Mesenchymal stem cell (in vitro differentiated cells and primary cell): ENCODE measurements around the gene LENG8. TPM values are rescaled to one million over a fixed set of nuclear protein-coding genes. Genes with fewer than 3 reads are reported as not detected.

Source experiments
- DNase-seq: peaks from one replicate; pipeline ENCODE4 v3.0.0-alpha.2; 2013
- H2AFZ ChIP-seq: one replicate; pipeline ENCODE4 v1.6.1; 2013; ENCODE audit warnings: low read depth, mild to moderate bottlenecking, control low read depth, inconsistent platforms, low read length, moderate library complexity
- H2AK5ac ChIP-seq: 2 replicates; pipeline ENCODE4 v1.6.1; 2013; ENCODE audit warnings: low read length, moderate library complexity, mild to moderate bottlenecking, inconsistent platforms; ENCODE audit not compliant: severe bottlenecking
- H2BK120ac ChIP-seq: one replicate; pipeline ENCODE4 v1.6.1; 2013; ENCODE audit warnings: low read depth, mild to moderate bottlenecking, inconsistent platforms, low read length, moderate library complexity
- H2BK12ac ChIP-seq, 2 experiments: one replicate each; pipeline ENCODE4 v1.6.1; 2013; ENCODE audit warnings: inconsistent platforms in 2 of 2, low read length in 2 of 2, mild to moderate bottlenecking in 2 of 2, moderate library complexity in 2 of 2, control low read depth in 1 of 2
- H2BK15ac ChIP-seq: one replicate; pipeline ENCODE4 v1.6.1; 2013; ENCODE audit warnings: mild to moderate bottlenecking, low read depth, inconsistent platforms; ENCODE audit not compliant: poor library complexity, severe bottlenecking
- H2BK5ac ChIP-seq: 2 replicates; pipeline ENCODE4 v1.6.1; 2013; ENCODE audit warnings: low read depth, mild to moderate bottlenecking, low read length, control low read depth, inconsistent platforms; ENCODE audit not compliant: poor library complexity, severe bottlenecking
- H3K14ac ChIP-seq, 2 experiments: one replicate each; pipeline ENCODE4 v1.6.1; 2013; ENCODE audit warnings: inconsistent platforms in 2 of 2, low read length in 2 of 2, control low read depth in 1 of 2, mild to moderate bottlenecking in 1 of 2, moderate library complexity in 1 of 2
- H3K18ac ChIP-seq, 2 experiments: one replicate each; pipeline ENCODE4 v1.6.1; 2013; ENCODE audit warnings: inconsistent platforms in 2 of 2, low read length in 2 of 2, control low read depth in 1 of 2, low read depth in 1 of 2, mild to moderate bottlenecking in 1 of 2
- H3K23ac ChIP-seq, 2 experiments: one replicate each; pipeline ENCODE4 v1.6.1; 2013; ENCODE audit warnings: inconsistent platforms in 2 of 2, low read length in 2 of 2, mild to moderate bottlenecking in 2 of 2, moderate library complexity in 2 of 2, control low read depth in 1 of 2
- H3K27ac ChIP-seq: 2 replicates; pipeline ENCODE4 v1.5.1; 2013; ENCODE audit warnings: mild to moderate bottlenecking, moderate library complexity, low read length, control low read depth, inconsistent platforms; ENCODE audit not compliant: poor library complexity, severe bottlenecking
- H3K27me3 ChIP-seq, 2 experiments: 2 replicates each; pipeline versions ENCODE4 v1.6.1 to v1.7.0; 2013; ENCODE audit warnings: low read length in 2 of 2, mild to moderate bottlenecking in 2 of 2, moderate library complexity in 2 of 2, control low read depth in 1 of 2, inconsistent platforms in 1 of 2; ENCODE audit not compliant: control insufficient read depth in 1 of 2, insufficient read depth in 1 of 2
- H3K36me3 ChIP-seq, 2 experiments: 2 replicates each; pipeline versions ENCODE4 v1.6.1 to v1.7.0; 2013; ENCODE audit warnings: low read length in 2 of 2, control low read depth in 1 of 2, inconsistent platforms in 1 of 2, low read depth in 1 of 2, mild to moderate bottlenecking in 1 of 2; ENCODE audit not compliant: insufficient read depth in 2 of 2, control insufficient read depth in 1 of 2
- H3K4ac ChIP-seq, 2 experiments: one replicate each; pipeline ENCODE4 v1.6.1; 2013; ENCODE audit warnings: inconsistent platforms in 2 of 2, low read length in 2 of 2, mild to moderate bottlenecking in 2 of 2, moderate library complexity in 2 of 2, control low read depth in 1 of 2, low read depth in 1 of 2
- H3K4me1 ChIP-seq: 2 replicates; pipeline ENCODE4 v1.6.1; 2013; ENCODE audit warnings: low read depth, low read length, control low read depth; ENCODE audit not compliant: control insufficient read depth, insufficient read depth
- H3K4me2 ChIP-seq: 2 replicates; pipeline ENCODE4 v1.6.1; 2013; ENCODE audit warnings: low read length, mild to moderate bottlenecking, inconsistent platforms; ENCODE audit not compliant: poor library complexity, severe bottlenecking
- H3K4me3 ChIP-seq, 2 experiments: 2 replicates each; pipeline versions ENCODE4 v1.5.1 to v1.7.0; 2013; ENCODE audit warnings: low read length in 2 of 2, mild to moderate bottlenecking in 2 of 2, control low read depth in 1 of 2, low read depth in 1 of 2; ENCODE audit not compliant: insufficient read depth in 1 of 2
- H3K79me1 ChIP-seq: replicated peaks from 2 replicates; pipeline ENCODE4 v1.6.1; 2013; ENCODE audit warnings: mild to moderate bottlenecking, control low read depth, low read length, inconsistent platforms; ENCODE audit not compliant: poor library complexity, severe bottlenecking
- H3K9ac ChIP-seq: 2 replicates; pipeline ENCODE4 v1.7.0; 2013; ENCODE audit warnings: mild to moderate bottlenecking, low read length, moderate library complexity
- H3K9me3 ChIP-seq: 2 replicates; pipeline ENCODE4 v1.7.0; 2013; ENCODE audit warnings: mild to moderate bottlenecking, low read length; ENCODE audit not compliant: control insufficient read depth
- H4K8ac ChIP-seq: one replicate; pipeline ENCODE4 v1.6.1; 2013; ENCODE audit warnings: inconsistent platforms, mild to moderate bottlenecking, low read length, moderate library complexity
- H4K91ac ChIP-seq: one replicate; pipeline ENCODE4 v1.6.1; 2013; ENCODE audit warnings: mild to moderate bottlenecking, low read length, inconsistent platforms
- WGBS: methylation state at CpG from one replicate; pipeline ENCODE4 v1.1.7; 2013; ENCODE audit warnings: mixed read lengths; 5-methylcytosine and 5-hydroxymethylcytosine counted together
- polyA plus RNA-seq, 2 experiments: library from polyadenylated mRNA; stranded (reverse); fragments of 200-250 nt; gene quantifications; one replicate each; pipeline ENCODE4 v1.2.3, GENCODE V29; 2013

LENG8 gene
- 130 TPM for polyA plus RNA-seq (2013, experiment 1 of 2)
- polyA plus RNA-seq (2013, experiment 2 of 2), result 111 TPM

DNA sequence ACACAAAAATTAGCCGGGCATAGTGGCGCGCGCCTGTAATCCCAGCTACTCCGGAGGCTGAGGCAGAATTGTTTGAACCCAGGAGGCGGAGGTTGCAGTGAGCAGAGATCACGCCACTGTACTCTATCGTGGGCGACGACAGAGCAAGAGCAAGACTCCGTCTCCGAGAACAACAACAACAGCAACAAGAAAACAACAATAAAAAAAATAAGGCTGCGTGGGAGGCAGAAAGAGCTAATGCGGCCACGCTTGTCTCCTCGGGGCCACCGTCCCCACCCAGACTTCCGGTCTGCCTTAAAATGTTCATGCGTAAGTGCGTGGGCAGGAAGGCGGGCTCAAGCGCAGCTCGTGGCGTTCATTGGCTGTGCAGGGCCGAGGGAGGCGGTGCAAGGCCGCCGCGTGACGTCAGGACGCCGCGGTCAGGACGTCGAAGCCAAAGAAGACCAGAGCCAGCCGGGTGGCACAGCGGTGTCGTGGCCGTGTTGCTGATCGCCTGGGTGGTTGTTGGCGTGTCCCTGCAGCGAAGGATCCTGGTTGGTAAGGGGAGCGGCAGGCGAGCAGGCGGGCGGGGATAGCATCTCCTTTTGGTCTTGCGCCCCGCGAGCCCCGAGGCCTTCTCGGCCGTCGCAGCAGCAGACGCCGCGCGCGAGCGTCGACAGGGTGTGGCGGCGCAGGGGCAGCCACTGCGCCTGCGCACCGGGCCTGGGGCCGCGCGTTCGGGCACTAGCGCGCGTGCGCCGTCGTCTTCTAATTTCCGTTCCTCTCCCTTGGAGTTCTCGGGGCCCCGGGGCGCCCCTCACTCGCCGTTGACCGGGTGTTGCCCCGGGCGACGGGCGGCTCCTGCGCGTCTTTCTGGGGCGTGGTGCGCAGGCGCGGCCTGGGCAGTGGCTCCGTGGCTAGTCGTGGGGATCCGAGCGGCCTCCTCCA is at the start of gene LENG8:
LENG8 (plus strand) TSS at position 426 of the 927 bp plus-strand sequence. CDS start 2,146 bp downstream, outside the sequence.
- Histone ChIP-seq H2BK5ac (peak within 1 kb of the TSS; percentile 94), H2BK12ac (peak within 1 kb of the TSS; percentile 42 to 91), H2BK15ac (peak within 1 kb of the TSS; percentile 91), H2AK5ac (peak within 1 kb of the TSS; percentile 58), H3K36me3 (peaks cover 30 to 51% of the 10 kb centered on the region in 2 experiments), H2AFZ (peak within 1 kb of the TSS; percentile 60), H3K14ac (peak within 1 kb of the TSS in 1 of 2 experiments; percentile 100), H3K18ac (peak within 1 kb of the TSS; percentile 99 to 100), H3K4me2 (peak within 1 kb of the TSS; percentile 72), H3K79me1 (peaks cover 11% of the 10 kb centered on the region), H3K9me3 (no peaks in the 10 kb centered on the region), H4K8ac (peak within 1 kb of the TSS; percentile 99), H3K27me3 (no peaks in the 10 kb centered on the region), H3K9ac (peak within 1 kb of the TSS; percentile 100), H3K23ac (peak within 1 kb of the TSS in 1 of 2 experiments; percentile 94), H3K27ac (peak within 1 kb of the TSS; percentile 97), H3K4me3 (peak within 1 kb of the TSS; percentile 96 to 97), H2BK120ac (peak within 1 kb of the TSS; percentile 93), H4K91ac (peak within 1 kb of the TSS; percentile 100), H3K4me1 (peaks cover 19% of the 10 kb centered on the region), H3K4ac (peak within 1 kb of the TSS; percentile 92 to 98)
- DNase-seq, result peak; percentile 98
- under 1% methylated on average over 83 of the region's 96 CpGs for WGBS

DNA sequence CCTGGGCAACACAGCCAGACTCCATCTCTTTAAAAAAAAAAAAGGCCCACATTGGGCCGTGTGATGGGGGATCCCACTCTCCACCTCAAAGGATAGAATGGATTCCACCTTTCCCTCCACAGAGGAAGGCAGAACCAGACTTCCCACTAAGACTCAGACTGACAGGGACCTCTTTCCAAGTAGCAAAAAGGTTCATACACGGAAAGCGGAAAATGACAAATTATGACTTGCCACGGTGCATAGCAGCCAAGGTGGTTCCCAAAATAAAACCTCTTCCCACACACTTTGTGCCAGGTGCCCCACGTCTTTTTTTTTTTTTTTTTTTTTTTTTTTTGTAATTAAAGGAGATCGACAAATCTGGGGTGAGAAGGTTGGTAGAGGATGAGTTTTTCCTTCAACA is 48.1 kb upstream of the LENG8 start:
- DNase-seq, result no peak
- Histone ChIP-seq H3K9ac (no peak overlapping the region), H3K27me3 (no peaks in the 10 kb centered on the region), H3K79me1 (no peaks in the 10 kb centered on the region), H3K4me1 (no peaks in the 10 kb centered on the region), H3K27ac (no peak overlapping the region), H2AK5ac (no peak overlapping the region), H2AFZ (no peak overlapping the region), H3K14ac (no peak overlapping the region), H4K8ac (no peak overlapping the region), H2BK5ac (no peak overlapping the region), H4K91ac (no peak overlapping the region), H3K9me3 (no peaks in the 10 kb centered on the region), H3K36me3 (peaks cover 0 to 2% of the 10 kb centered on the region in 2 experiments), H2BK120ac (no peak overlapping the region), H2BK12ac (no peak overlapping the region), H3K23ac (no peak overlapping the region), H3K18ac (no peak overlapping the region), H2BK15ac (no peak overlapping the region), H3K4ac (no peak overlapping the region), H3K4me3 (no peak overlapping the region), H3K4me2 (no peak overlapping the region)
- 85% methylated on average over 3 of the region's 6 CpGs for WGBS

DNA sequence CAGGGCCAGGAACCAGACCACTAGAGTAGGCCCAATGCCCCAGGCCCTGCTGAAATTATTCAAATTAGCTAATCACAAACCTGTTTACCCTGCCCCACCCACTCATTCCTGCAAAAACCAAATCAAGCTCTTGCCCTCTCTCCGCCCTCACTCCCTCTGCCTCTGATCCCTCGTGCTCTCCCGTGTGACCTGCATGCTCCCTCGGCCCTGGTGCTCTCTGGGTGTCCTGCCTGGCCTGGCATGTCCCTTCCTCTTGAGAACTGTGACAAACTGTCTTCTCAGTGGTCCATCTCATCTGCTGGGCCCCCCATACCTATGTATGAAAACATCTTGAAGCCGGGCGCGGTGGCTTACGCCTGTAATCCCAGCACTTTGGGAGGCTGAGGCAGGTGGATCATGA is 45.9 kb upstream of the LENG8 start:
- Histone ChIP-seq H2BK120ac (no peak overlapping the region), H3K36me3 (peaks cover 0 to 2% of the 10 kb centered on the region in 2 experiments), H3K9ac (no peak overlapping the region), H3K9me3 (peaks cover 6% of the 10 kb centered on the region), H3K4me2 (no peak overlapping the region), H2AK5ac (no peak overlapping the region), H2BK5ac (no peak overlapping the region), H3K27me3 (no peaks in the 10 kb centered on the region), H3K27ac (no peak overlapping the region), H2BK15ac (no peak overlapping the region), H3K4me3 (no peak overlapping the region), H3K23ac (no peak overlapping the region), H3K4me1 (no peaks in the 10 kb centered on the region), H3K18ac (no peak overlapping the region), H2BK12ac (no peak overlapping the region), H4K8ac (no peak overlapping the region), H4K91ac (no peak overlapping the region), H2AFZ (no peak overlapping the region), H3K79me1 (no peaks in the 10 kb centered on the region), H3K4ac (no peak overlapping the region), H3K14ac (no peak overlapping the region)
- DNase-seq, result no peak
- 85% methylated on average over 8 of the region's 8 CpGs for WGBS

DNA sequence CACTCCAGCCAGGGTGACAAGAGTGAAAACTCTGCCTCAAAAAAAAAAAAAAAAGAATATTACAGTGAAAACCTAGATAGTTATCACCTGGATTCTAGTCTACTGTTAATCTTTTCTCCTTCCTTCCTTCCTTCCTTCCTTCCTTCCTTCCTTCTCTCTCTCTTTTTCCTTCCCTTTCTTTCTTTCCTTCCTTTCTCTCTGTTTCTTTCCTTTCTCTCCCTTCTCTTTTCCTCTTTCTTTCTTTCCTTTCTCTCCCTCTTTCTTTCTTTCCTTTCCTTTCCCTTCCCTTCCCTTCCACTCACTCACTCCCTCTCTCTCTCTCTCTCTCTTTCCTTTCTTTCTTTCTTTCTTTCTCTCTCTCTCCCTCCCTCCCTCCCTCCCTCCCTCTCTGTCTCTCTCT is 43.4 kb upstream of the LENG8 start:
- Histone ChIP-seq H2BK120ac (no peak overlapping the region), H4K8ac (no peak overlapping the region), H3K23ac (no peak overlapping the region), H3K4ac (no peak overlapping the region), H3K18ac (no peak overlapping the region), H3K4me3 (no peak overlapping the region), H3K4me1 (no peaks in the 10 kb centered on the region), H2BK12ac (no peak overlapping the region), H2BK15ac (no peak overlapping the region), H3K36me3 (peaks cover 0 to 2% of the 10 kb centered on the region in 2 experiments), H3K9ac (no peak overlapping the region), H2AFZ (no peak overlapping the region), H4K91ac (no peak overlapping the region), H3K27me3 (no peaks in the 10 kb centered on the region), H3K79me1 (no peaks in the 10 kb centered on the region), H2BK5ac (no peak overlapping the region), H3K14ac (no peak overlapping the region), H2AK5ac (no peak overlapping the region), H3K9me3 (peaks cover 6% of the 10 kb centered on the region), H3K27ac (no peak overlapping the region), H3K4me2 (no peak overlapping the region)
- DNase-seq, result no peak
